Stimulated activated CD4-positive, alpha-beta T cell treated with anti-CD3 and anti-CD28 coated beads, Interleukin-4, amount 100 ng/mL, for 1 hour (primary cell): ENCODE measurements around the gene ZDHHC4.
"Not testable (repeated sequence)": the region's sequence is repeated elsewhere in the genome, so short reads cannot be mapped to it uniquely, and the experiment has no call there.

Experiments used
- DNase-seq: peaks from one replicate; pipeline ENCODE4 v3.0.0-alpha.2; 2020

ZDHHC4 gene

GRCh38 chr7:6563936-6564770, 13.1 kb upstream of the ZDHHC4 start:
- no peak for DNase-seq

- no peak for DNase-seq
Observed at GRCh38 chr7:6565655-6566054, 11.6 kb upstream of the ZDHHC4 start.

GRCh38 chr7:6567886-6568285, 9.4 kb upstream of the ZDHHC4 start:
- no peak for DNase-seq

GRCh38 chr7:6571160-6571779, 6.0 kb upstream of the ZDHHC4 start:
- DNase-seq, result no peak

GRCh38 chr7:6575281-6576023, 1.8 kb upstream of the ZDHHC4 start:
- DNase-seq, result no peak

- DNase-seq, result no peak
Observed at GRCh38 chr7:6576024-6576866, 1.0 kb upstream of the ZDHHC4 start.

- peak; percentile 22 for DNase-seq
Observed at GRCh38 chr7:6576867-6577368, 336 bp upstream of the ZDHHC4 start.

- no peak for DNase-seq
Observed at GRCh38 chr7:6578114-6579084, 1.1 kb downstream of the ZDHHC4 start.

GRCh38 chr7:6579446-6579845, 2.2 kb downstream of the ZDHHC4 start:
- no peak for DNase-seq

GRCh38 chr7:6585746-6586432, 8.6 kb downstream of the ZDHHC4 start:
- not testable (repeated sequence) for DNase-seq

- no peak for DNase-seq
Observed at GRCh38 chr7:6588566-6588965, 11.3 kb downstream of the ZDHHC4 start.

GRCh38 chr7:6589151-6589828, 12.0 kb downstream of the ZDHHC4 start:
- DNase-seq, result no peak

GRCh38 chr7:6589829-6590644, 12.8 kb downstream of the ZDHHC4 start, which contains the start of gene INTS15:
Gene INTS15 (plus strand): TSS chr7:6590021. CDS start chr7:6590284, 263 bp downstream.
- DNase-seq, result peak; percentile 83

- DNase-seq, result no peak
Observed at GRCh38 chr7:6590645-6591110, 13.4 kb downstream of the ZDHHC4 start.

- DNase-seq, result no peak
Observed at GRCh38 chr7:6600093-6600492, 22.8 kb downstream of the ZDHHC4 start.

GRCh38 chr7:6604458-6604857, 27.2 kb downstream of the ZDHHC4 start:
- DNase-seq, result no peak

- DNase-seq, result no peak
Observed at GRCh38 chr7:6606866-6607583, 29.8 kb downstream of the ZDHHC4 start.

- DNase-seq, result no peak
Observed at GRCh38 chr7:6607651-6608051, 30.4 kb downstream of the ZDHHC4 start.
